Endothelial cell of umbilical vein (primary cell): ENCODE results near the gene PCSK6. TPM values are rescaled to one million over a fixed set of nuclear protein-coding genes. Genes with fewer than 3 reads are reported as not detected.

Experiments used
- BruUV-seq: library from RNA; stranded (reverse); fragments of 400-500 nt; replicated peaks from 2 replicates; lab custom pipeline; 2021; lab: Mats Ljungman, UMichigan
- CTCF ChIA-PET: fragments of 300-600, 350-600 bp; sonication (Branson Sonifier 250); formaldehyde crosslinking; loops from one replicate; lab custom pipeline; 2021; ENCODE audit warnings: antibody characterized with exemption, inconsistent platforms; lab: Charles Lee
- POLR2A ChIA-PET: fragments of 300-600, 350-600 bp; sonication (Branson Sonifier 250); formaldehyde crosslinking; loops from one replicate; lab custom pipeline; 2021; ENCODE audit warnings: antibody characterized with exemption, inconsistent platforms; lab: Charles Lee
- DNase-seq: peaks from one replicate; pipeline ENCODE4 v3.0.0-alpha.2; 2011; ENCODE audit warnings: low read depth, low spot score
- FAIRE-seq: peaks from 2 replicates; lab custom pipeline; 2011; peaks lifted over from hg19 to GRCh38; lab: Jason Lieb, UNC
- H2AFZ ChIP-seq: 2 replicates; pipeline ENCODE4 v1.6.0; 2012; ENCODE audit warnings: low read depth, low read length, control low read depth, inconsistent platforms
- H3K27ac ChIP-seq: 2 replicates; pipeline ENCODE4 v1.5.1; 2011; ENCODE audit warnings: low read depth, mild to moderate bottlenecking, control low read depth, low read length, moderate library complexity; ENCODE audit not compliant: insufficient read depth
- H3K27me3 ChIP-seq, 2 experiments: 2 replicates each; pipeline versions ENCODE4 v1.6.0 to v1.6.1; 2011; ENCODE audit warnings: low read length in 2 of 2, mixed read lengths in 1 of 2; ENCODE audit not compliant: control insufficient read depth in 2 of 2, insufficient read depth in 2 of 2
- H3K36me3 ChIP-seq, 2 experiments: 2 replicates in 1 of 2; 3 replicates in 1 of 2; pipeline ENCODE4 v1.5.1; 2011; ENCODE audit warnings: low read length in 2 of 2, mild to moderate bottlenecking in 1 of 2, moderate library complexity in 1 of 2; ENCODE audit not compliant: control insufficient read depth in 2 of 2, insufficient read depth in 2 of 2; ENCODE audit errors: extremely low read depth in 1 of 2
- H3K4me1 ChIP-seq: 3 replicates; pipeline ENCODE4 v1.5.1; 2011; ENCODE audit warnings: mild to moderate bottlenecking, low read length; ENCODE audit not compliant: control insufficient read depth, insufficient read depth; ENCODE audit errors: extremely low read depth
- H3K4me2 ChIP-seq: 2 replicates; pipeline ENCODE4 v1.6.1; 2011; ENCODE audit warnings: low read length, control low read depth, mixed read lengths; ENCODE audit not compliant: insufficient read depth
- H3K4me3 ChIP-seq, 3 experiments: fragments of 200-600 bp in 1 of 3; sonication (generic), shearing (Covaris generic) in 1 of 3; replicated peaks in 1 of 3; 2 replicates each; pipeline ENCODE4 v1.5.1; 2011 to 2016; ENCODE audit warnings: control low read depth in 3 of 3, low read length in 3 of 3, mild to moderate bottlenecking in 2 of 3, inconsistent platforms in 1 of 3, low read depth in 1 of 3, moderate library complexity in 1 of 3; ENCODE audit not compliant: insufficient read depth in 1 of 3
- H3K79me2 ChIP-seq: 2 replicates; pipeline ENCODE4 v1.6.0; 2012; ENCODE audit warnings: low read length, inconsistent platforms; ENCODE audit not compliant: control insufficient read depth, insufficient read depth
- H3K9ac ChIP-seq: replicated peaks from 2 replicates; pipeline ENCODE3; 2011; ENCODE audit warnings: low read length, control low read depth; ENCODE audit not compliant: insufficient read depth; ENCODE audit errors: extremely low read depth
- H3K9me1 ChIP-seq: replicated peaks from 3 replicates; pipeline ENCODE4 v1.6.0; 2011; ENCODE audit warnings: mild to moderate bottlenecking, low read length; ENCODE audit not compliant: control insufficient read depth, insufficient read depth; ENCODE audit errors: extremely low read depth
- H3K9me3 ChIP-seq: replicated peaks from 2 replicates; pipeline ENCODE4 v1.5.1; 2012; ENCODE audit warnings: low read length, inconsistent platforms; ENCODE audit not compliant: control insufficient read depth, insufficient read depth
- H4K20me1 ChIP-seq: replicated peaks from 2 replicates; pipeline ENCODE3; 2011; ENCODE audit warnings: mild to moderate bottlenecking, low read length; ENCODE audit not compliant: control insufficient read depth, insufficient read depth; ENCODE audit errors: extremely low read depth
- CTCF ChIP-seq, 2 donors: IDR thresholded peaks; 1 replicate in 1 of 2; 2 replicates in 1 of 2; pipeline ENCODE4 v1.5.1; 2011; ENCODE audit warnings: low read length in 2 of 2, mild to moderate bottlenecking in 2 of 2, moderate library complexity in 2 of 2, control low read depth in 1 of 2, inconsistent platforms in 1 of 2, low read depth in 1 of 2; ENCODE audit not compliant: insufficient read depth in 1 of 2; ENCODE audit errors: extremely low read depth in 1 of 2
- GATA2 ChIP-seq: IDR thresholded peaks from 2 replicates; pipeline ENCODE4 v1.7.0; 2011; ENCODE audit warnings: low read depth, mild to moderate bottlenecking, moderate library complexity, mixed read lengths, low read length; ENCODE audit not compliant: insufficient read length, insufficient read depth
- dilution Hi-C: fragments of 300-500 bp; cut with MboI; formaldehyde crosslinking; loops from one replicate; pipeline ENCODE4 v1.15.0; 2019; ENCODE audit warnings: low sequenced_read_pairs; ENCODE audit not compliant: extremely low pct_ligation_motif_present
- intact Hi-C: fragments of 100-400 bp; cut with micrococcal nuclease; formaldehyde crosslinking; loops from one replicate; pipeline ENCODE4 v1.10.0; 2022
- polyA plus RNA-seq, 4 experiments: library from polyadenylated mRNA; depleted of rRNA in 3 of 4; stranded (reverse) in 3 of 4; unstranded in 1 of 4; fragments of >200 nt; gene quantifications; 2 replicates each; pipeline versions ENCODE4 v1.2.1 to v1.2.3, GENCODE V29; 2011 to 2012; ENCODE audit warnings: missing spikeins in 1 of 4
- total RNA-seq: library from RNA; stranded (reverse); gene quantifications from 2 replicates; pipeline ENCODE4 v1.2.3, GENCODE V29; 2021
- TF ChIP-seq, protein P1 (sequence below): IDR thresholded peaks from 2 replicates; pipeline ENCODE4 v1.6.1; 2011; ENCODE audit not compliant: insufficient read depth, insufficient read length

Gene PCSK6
- total and polyA plus RNA-seq, 2 donors (not counting 3 experiments of a cell fraction or from before 2014, with no cell fraction given): 0.18 to 0.69 TPM

DNA sequence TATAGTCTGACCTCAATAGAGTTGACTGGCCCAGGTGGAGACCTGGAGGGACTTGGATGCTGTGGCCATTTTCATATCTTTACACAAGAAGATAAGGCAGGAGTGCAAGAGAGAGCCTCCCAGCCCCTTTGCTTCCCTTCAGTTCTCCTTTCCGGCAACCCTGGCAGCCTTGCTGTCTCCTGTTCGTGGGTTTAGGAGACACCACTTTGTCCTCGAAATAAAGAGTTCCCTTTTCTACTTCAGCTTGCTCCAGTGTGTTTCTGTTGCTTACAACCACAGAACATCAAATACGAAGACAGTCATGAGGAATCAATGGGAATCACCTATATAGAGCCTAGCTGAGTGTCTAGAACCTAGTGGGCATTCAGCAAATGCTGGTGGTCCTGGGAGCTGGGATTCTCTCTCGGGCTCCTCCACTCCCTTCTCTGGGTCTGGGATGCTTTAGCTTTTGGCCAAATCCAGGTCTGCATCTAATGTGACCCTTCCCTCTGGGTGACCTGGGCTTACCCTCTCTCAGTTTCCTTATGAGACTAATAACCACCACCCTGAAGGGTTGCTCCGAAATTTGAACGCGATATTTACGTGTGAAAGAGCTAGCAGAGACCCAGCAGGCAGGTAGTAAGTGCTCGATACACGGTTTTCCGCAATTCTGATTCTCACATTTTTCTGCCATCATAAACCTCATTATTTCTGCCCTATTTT lies 44.5 kb downstream of the PCSK6 start:
- H3K79me2 ChIP-seq: no peaks in the 10 kb centered on the region
- POLR2A ChIA-PET: no interaction called here

More for the DNA sequence above, 44.5 kb downstream of the PCSK6 start:
- Histone ChIP-seq H3K9me3 (no peaks in the 10 kb centered on the region), H3K27ac (no peak overlapping the region), H3K4me1 (peaks cover 18% of the 10 kb centered on the region), H3K4me3 (no peak overlapping the region), H3K4me2 (no peak overlapping the region), H3K27me3 (peaks cover 4 to 7% of the 10 kb centered on the region in 2 experiments), H4K20me1 (no peaks in the 10 kb centered on the region), H2AFZ (no peak overlapping the region), H3K36me3 (no peaks in the 10 kb centered on the region), H3K9me1 (no peaks in the 10 kb centered on the region), H3K9ac (no peak overlapping the region)
- no TSS peak for BruUV-seq
- TF ChIP-seq GATA2 (no peak), CTCF (IDR thresholded peaks at IDR 0.05; ENCODE audit: extremely low read depth in 1 of 2, insufficient read depth in 1 of 2, low read depth in 1 of 2, low read length in 2 of 2) (no peak)
- TF ChIP-seq, protein P1, sequence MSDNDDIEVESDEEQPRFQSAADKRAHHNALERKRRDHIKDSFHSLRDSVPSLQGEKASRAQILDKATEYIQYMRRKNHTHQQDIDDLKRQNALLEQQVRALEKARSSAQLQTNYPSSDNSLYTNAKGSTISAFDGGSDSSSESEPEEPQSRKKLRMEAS: no peak
- CTCF ChIA-PET: interaction anchor here (1.9 kb wide), 1 partner anchor 57 kb away, joined by 14 read pairs; no protein-coding TSS in a partner anchor
- dilution Hi-C loops: no loop called here
- intact Hi-C loops: loop anchor here (5.0 kb wide), 2 partner anchors 42 to 122 kb away; partner anchors contain the start of gene PCSK6
- FAIRE-seq (no peak), DNase-seq (no peak)
